GM06990 (cell line): Measurements from ENCODE around the gene TMTC1.
"Not testable (repeated sequence)": the region's sequence is repeated elsewhere in the genome, so short reads cannot be mapped to it uniquely, and the experiment has no call there.

Experiments used
- DNase-seq: peaks from one replicate; pipeline ENCODE4 v3.0.0-alpha.2; 2011; ENCODE audit not compliant: insufficient read length; ENCODE audit errors: extremely low read depth
- H3K27me3 ChIP-seq: replicated peaks from 2 replicates; pipeline ENCODE4 v1.6.0; 2011; ENCODE audit warnings: low read length; ENCODE audit not compliant: control insufficient read depth, insufficient read depth
- H3K36me3 ChIP-seq: 2 replicates; pipeline ENCODE4 v1.5.1; 2011; ENCODE audit warnings: low read length; ENCODE audit not compliant: control insufficient read depth, insufficient read depth
- H3K4me3 ChIP-seq: replicated peaks from 2 replicates; pipeline ENCODE4 v1.5.1; 2011; ENCODE audit warnings: low read depth, mild to moderate bottlenecking, control low read depth, low read length
- TF ChIP-seq, protein P1 (sequence below): IDR thresholded peaks from 2 replicates; pipeline ENCODE4 v1.5.1; 2011; ENCODE audit warnings: low read length, control low read depth, mild to moderate bottlenecking, inconsistent platforms; ENCODE audit not compliant: insufficient read depth, poor library complexity, severe bottlenecking

The TMTC1 gene

DNA sequence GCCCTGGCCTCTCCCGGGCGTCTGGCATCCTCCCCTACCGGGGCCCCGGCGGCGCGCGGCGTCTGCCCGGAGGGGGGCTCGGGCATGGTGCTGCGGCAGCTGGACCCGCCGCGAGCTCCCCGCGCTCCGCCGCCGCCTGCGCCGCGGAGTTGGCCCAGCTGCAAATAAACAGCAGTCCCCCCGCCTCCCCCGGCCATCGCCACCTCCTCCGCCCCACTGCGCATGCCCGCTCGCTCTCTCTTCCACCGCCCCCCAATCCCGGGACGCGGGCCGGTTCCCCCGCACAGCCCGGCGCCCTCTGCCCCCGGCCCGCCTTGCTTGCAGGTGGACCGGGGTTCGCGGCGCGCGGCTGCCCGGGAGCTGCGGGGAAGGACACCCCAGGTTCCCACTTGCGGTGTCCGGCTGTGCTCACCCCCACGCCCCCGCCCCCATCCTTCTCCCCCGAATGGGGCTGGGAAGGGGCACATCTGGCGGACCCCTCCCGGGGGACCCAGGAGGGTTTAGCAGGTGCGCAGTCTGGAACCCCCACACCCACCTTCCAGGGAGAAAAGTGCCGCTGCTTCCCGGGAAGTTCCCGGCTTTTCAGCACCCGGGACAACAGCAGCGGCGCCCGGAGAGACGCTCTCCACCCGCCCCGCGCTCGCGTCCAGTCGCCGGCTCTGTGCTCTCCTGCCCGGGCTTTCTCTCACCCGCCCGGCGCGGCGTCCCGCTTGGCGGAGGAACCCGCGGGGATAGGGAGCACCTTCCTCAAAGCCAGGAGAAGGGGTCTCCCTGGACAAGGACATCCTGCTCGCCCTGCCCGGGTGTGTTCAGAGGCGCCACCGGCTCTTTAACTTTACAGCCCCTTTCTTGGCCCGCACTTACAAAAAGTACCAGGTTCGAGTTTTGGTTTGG is at the start of gene TMTC1:
Gene TMTC1 (minus strand): TSS at position 170 of the 894 bp plus-strand sequence. CDS start 191 bp downstream, outside the sequence.
- DNase-seq: no peak
- Histone ChIP-seq H3K27me3 (no peaks in the 10 kb centered on the region), H3K36me3 (no peaks in the 10 kb centered on the region), H3K4me3 (peak within 1 kb of the TSS; percentile 27; the same call in 1 of the 2 replicates)
- TF ChIP-seq, protein P1, sequence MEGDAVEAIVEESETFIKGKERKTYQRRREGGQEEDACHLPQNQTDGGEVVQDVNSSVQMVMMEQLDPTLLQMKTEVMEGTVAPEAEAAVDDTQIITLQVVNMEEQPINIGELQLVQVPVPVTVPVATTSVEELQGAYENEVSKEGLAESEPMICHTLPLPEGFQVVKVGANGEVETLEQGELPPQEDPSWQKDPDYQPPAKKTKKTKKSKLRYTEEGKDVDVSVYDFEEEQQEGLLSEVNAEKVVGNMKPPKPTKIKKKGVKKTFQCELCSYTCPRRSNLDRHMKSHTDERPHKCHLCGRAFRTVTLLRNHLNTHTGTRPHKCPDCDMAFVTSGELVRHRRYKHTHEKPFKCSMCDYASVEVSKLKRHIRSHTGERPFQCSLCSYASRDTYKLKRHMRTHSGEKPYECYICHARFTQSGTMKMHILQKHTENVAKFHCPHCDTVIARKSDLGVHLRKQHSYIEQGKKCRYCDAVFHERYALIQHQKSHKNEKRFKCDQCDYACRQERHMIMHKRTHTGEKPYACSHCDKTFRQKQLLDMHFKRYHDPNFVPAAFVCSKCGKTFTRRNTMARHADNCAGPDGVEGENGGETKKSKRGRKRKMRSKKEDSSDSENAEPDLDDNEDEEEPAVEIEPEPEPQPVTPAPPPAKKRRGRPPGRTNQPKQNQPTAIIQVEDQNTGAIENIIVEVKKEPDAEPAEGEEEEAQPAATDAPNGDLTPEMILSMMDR: no peak

- Histone ChIP-seq H3K27me3 (no peaks in the 10 kb centered on the region), H3K4me3 (no peak overlapping the region), H3K36me3 (no peaks in the 10 kb centered on the region)
- TF ChIP-seq, protein P1: no peak
- no peak for DNase-seq
These were observed 47.4 kb upstream of the TMTC1 start for GRCh38 chr12:29831173-29831572.

- H3K27me3 ChIP-seq: no peaks in the 10 kb centered on the region
- DNase-seq: no peak
- H3K36me3 ChIP-seq: no peaks in the 10 kb centered on the region
- no peak overlapping the region for H3K4me3 ChIP-seq
- TF ChIP-seq, protein P1: no peak
These were observed 46.6 kb upstream of the TMTC1 start for GRCh38 chr12:29830391-29830790.

DNA sequence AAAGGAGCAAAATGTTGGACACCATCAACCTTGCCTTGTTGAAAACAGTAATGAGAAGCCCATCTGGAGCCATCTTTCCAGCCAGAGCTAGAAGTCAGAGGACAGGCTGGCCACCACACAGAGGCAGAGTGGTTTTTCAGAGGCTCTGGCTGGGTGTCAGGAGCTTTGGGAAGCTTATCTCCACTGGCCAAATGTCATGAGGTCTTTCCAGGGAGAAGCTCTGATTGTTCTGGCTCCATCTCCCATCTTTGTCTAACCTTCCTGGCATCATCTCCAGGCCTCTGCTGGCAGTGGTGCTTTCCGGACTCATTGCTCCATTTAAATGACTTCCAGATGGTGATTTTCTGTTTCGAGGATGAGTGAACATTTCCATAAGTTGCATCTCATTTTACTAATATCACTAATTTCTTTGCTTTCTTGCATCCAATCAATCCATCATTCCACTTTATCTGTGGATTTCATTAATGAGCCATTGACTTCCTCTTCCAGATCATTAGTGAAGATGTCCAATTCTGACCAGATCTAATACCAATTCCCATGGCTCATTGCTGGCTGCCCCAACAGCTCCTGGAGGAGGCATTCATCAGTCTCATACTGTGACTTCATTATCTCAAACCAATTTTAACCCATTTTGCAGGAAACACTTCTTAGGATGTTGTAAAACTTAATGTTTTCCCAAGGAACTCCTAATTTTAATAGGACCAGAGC is 35.3 kb upstream of the TMTC1 start:
- H3K4me3 ChIP-seq: no peak overlapping the region
- no peak for DNase-seq
- no peaks in the 10 kb centered on the region for H3K36me3 ChIP-seq
- no peaks in the 10 kb centered on the region for H3K27me3 ChIP-seq
- TF ChIP-seq, protein P1: no peak

DNA sequence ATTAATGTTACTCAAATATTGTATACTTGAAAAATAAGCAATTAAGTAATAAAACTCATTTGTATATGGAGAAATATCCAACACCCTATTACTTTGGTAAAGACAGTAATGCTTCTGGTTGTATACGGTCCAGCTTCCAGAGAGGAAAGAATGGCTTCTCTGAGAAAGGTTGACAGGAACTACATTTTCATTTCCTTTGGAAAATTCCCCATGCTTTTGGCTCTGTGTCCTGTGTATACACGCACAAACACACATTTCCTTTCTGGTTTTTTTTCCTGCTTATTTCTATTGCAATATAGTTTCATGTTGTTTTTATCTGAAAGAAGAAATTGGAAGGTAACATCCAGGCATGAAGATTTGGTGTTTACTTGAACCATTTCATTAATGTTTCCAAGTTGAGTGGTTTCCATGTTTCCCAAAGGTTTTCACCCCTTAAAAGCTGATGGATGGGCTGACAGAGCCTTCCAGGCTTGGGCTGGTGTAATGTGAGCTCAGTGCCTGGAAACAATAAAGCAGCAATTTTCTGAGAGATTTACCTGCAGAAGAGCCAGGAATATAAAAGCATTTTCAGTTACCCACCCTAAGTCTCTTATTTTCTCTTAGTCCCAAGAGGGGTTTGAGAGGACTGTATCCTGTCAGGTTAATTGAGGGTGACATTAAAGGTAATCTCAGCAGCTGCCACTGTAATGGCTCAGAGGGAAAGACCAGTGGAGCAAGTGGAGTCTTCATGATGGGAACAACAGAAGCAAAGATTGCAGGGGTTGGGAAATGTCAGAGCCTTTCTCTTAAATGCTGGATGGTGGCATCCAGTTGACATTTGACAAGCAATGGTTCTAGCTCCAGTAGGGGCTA is 33.4 kb upstream of the TMTC1 start:
- no peak for DNase-seq
- TF ChIP-seq, protein P1: no peak
- H3K36me3 ChIP-seq: no peaks in the 10 kb centered on the region
- no peaks in the 10 kb centered on the region for H3K27me3 ChIP-seq
- H3K4me3 ChIP-seq: no peak overlapping the region

- H3K27me3 ChIP-seq, H3K36me3 ChIP-seq, H3K4me3 ChIP-seq, DNase-seq: not testable (repeated sequence)
These were observed 26.0 kb upstream of the TMTC1 start for GRCh38 chr12:29809616-29810361.
